Ramos (cell line): Measurements from ENCODE around the gene FOXJ3.

Source experiments
- in situ Hi-C: fragments of 300-500 bp; cut with MboI; formaldehyde crosslinking; loops from one replicate; pipeline ENCODE4 v1.14.3; 2022; ENCODE audit warnings: low sequenced_read_pairs; ENCODE audit not compliant: unreplicated experiment

FOXJ3 gene

DNA sequence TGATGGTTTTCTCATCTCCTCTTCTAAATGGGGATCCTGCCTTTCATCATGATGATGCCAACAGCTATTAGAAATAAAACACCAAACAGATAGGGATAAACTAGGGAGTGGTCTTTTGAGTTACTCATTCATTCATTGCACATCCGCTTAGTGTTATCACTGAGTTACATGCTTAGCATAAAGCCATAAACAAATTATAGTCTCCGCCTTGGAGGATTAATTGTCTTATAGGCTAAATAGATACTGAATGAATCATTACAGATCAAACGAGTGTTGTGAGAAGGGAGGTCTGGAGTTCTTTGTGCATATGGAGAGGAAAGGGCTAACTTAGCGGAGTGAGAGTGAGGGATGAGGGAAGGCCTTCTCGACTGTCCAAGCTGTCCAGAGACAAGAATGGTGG lies 201.6 kb downstream of the FOXJ3 start:
- in situ Hi-C loops, result no loop called here

DNA sequence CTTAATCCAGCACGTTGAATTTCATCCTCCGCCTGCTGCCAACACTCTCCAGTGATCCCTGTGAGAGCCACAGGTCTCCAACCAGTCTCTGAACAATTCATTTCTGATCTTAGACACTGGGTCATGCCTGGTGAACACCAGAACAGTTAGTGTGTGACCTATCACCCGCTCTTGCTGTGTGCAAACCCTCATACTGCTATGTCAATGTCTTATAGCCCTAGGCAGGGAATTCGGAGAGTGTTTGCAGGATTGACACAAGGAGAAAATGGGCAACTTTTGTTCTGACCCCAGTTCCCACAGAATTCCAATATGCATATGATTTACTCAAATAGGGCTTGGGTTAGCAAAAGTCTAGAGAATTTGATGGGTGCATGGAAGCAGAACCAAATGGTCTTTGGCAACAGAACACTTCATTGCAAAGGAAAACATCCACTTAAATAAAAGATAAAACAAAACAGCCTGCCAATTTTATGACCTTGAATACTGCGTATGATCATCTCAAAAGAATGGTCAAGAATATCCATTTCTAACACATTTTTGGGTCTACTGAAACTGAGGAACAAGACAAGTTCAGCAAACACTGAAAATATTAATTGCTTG lies 204.9 kb downstream of the FOXJ3 start:
- in situ Hi-C loops, result no loop called here

DNA sequence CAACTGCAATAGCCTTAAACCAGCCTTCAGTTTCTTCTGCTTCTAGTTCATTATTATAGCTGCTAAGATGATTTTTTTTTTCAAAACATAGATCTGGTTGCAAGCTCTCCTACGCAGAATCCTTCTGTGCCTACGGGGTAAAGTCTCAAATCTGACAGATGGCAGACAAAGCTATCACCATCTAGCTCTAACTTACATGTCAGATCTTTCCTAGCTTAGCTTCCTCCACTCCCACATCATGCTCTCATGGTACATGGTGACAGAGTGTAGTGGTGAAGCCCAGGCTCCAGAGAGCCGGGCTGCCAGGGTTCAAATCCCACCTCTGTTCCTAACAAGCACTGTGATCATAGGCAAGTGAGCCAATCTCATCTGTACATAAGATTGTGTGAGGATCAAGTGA lies 206.1 kb downstream of the FOXJ3 start:
- in situ Hi-C loops, result no loop called here

DNA sequence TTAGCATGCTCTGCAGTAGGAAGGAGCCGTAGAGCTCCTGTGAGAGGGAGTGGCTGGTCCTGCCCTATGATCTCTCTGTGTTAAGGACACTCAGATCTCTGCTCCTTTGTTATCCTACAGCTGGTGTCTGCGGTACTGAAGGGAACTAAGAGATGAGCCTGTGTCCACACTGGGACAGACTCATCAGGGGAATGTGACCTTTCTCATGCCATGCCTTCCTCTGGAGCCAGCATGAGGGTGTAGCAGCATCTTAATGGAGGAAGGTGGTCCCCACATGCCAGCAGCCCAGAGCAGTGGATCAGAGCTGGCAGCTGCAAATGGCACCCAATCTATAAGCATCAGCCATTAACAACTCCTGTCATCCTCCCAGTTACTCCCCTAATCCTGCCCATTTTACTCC lies 206.5 kb downstream of the FOXJ3 start:
- in situ Hi-C loops, result no loop called here

DNA sequence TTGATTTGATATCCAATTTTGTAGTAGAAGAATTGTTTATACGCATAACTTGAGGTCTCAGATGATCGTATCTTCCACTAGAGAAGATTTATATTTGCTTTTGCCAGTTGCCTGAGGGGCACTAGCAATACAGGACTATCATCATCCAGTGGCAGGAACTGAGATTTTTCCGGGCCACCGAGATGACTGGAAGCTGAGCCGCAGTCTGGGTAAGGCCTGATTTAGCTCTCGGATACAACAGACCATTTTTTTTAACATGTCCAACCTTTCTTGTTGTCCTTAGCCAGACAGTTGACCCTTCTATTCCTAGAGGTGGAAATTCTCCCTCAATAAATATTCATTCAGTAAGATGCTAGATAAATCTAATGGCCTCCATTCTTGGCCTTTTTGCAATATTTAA lies 207.3 kb downstream of the FOXJ3 start:
- in situ Hi-C loops, result no loop called here
